Astrocyte (in vitro differentiated cells and primary cell): ENCODE measurements around the gene AHSA1. TPM values are rescaled to one million over a fixed set of nuclear protein-coding genes. Genes with fewer than 3 reads are reported as not detected.
A peak's percentile ranks its signal among the peaks of the same experiment; 100 is the strongest.

Experiments used
- DNase-seq: peaks from one replicate; pipeline ENCODE4 v3.0.0-alpha.2; 2010; ENCODE audit warnings: low read depth
- FAIRE-seq: peaks from 2 replicates; lab custom pipeline; 2011; peaks lifted over from hg19 to GRCh38; lab: Jason Lieb, UNC
- H2AFZ ChIP-seq: 2 replicates; pipeline ENCODE4 v1.6.0; 2012; ENCODE audit warnings: low read depth, low read length, inconsistent platforms
- H3K27ac ChIP-seq: 2 replicates; pipeline ENCODE4 v1.5.1; 2011; ENCODE audit warnings: low read depth, low read length, inconsistent platforms
- H3K27me3 ChIP-seq: 2 replicates; pipeline ENCODE4 v1.6.0; 2011; ENCODE audit warnings: low read length, inconsistent platforms; ENCODE audit not compliant: insufficient read depth
- H3K36me3 ChIP-seq: 2 replicates; pipeline ENCODE4 v1.5.1; 2011; ENCODE audit warnings: low read length, inconsistent platforms; ENCODE audit not compliant: insufficient read depth
- H3K4me1 ChIP-seq: 2 replicates; pipeline ENCODE4 v1.5.1; 2011; ENCODE audit warnings: low read length, inconsistent platforms; ENCODE audit not compliant: insufficient read depth
- H3K4me2 ChIP-seq: 2 replicates; pipeline ENCODE4 v1.6.0; 2012; ENCODE audit warnings: low read length, inconsistent platforms
- H3K4me3 ChIP-seq: 2 replicates; pipeline ENCODE4 v1.5.1; 2011; ENCODE audit warnings: low read depth, mild to moderate bottlenecking, low read length, inconsistent platforms; ENCODE audit not compliant: insufficient read depth
- H3K79me2 ChIP-seq: 2 replicates; pipeline ENCODE4 v1.6.0; 2012; ENCODE audit warnings: mild to moderate bottlenecking, low read length, inconsistent platforms; ENCODE audit not compliant: insufficient read depth
- H3K9ac ChIP-seq: 2 replicates; pipeline ENCODE4 v1.6.0; 2012; ENCODE audit warnings: mild to moderate bottlenecking, low read length, inconsistent platforms
- H3K9me3 ChIP-seq: 2 replicates; pipeline ENCODE4 v1.5.1; 2012; ENCODE audit warnings: low read depth, mild to moderate bottlenecking, low read length, inconsistent platforms; ENCODE audit not compliant: insufficient read depth
- H4K20me1 ChIP-seq: 2 replicates; pipeline ENCODE4 v1.6.0; 2012; ENCODE audit warnings: low read length, inconsistent platforms; ENCODE audit not compliant: insufficient read depth
- H3K27ac Mint-ChIP-seq: one replicate; pipeline ENCODE4 v1.8.0; 2021; ENCODE audit warnings: mild to moderate bottlenecking, mixed read lengths; ENCODE audit not compliant: unreplicated experiment
- H3K27me3 Mint-ChIP-seq: one replicate; pipeline ENCODE4 v1.8.0; 2021; ENCODE audit warnings: low read depth, mixed read lengths; ENCODE audit not compliant: unreplicated experiment
- H3K36me3 Mint-ChIP-seq: one replicate; pipeline ENCODE4 v1.8.0; 2021; ENCODE audit warnings: low read depth, mixed read lengths; ENCODE audit not compliant: unreplicated experiment
- H3K4me1 Mint-ChIP-seq: one replicate; pipeline ENCODE4 v1.8.0; 2021; ENCODE audit warnings: low read depth, mixed read lengths; ENCODE audit not compliant: unreplicated experiment
- H3K4me3 Mint-ChIP-seq: one replicate; pipeline ENCODE4 v1.8.0; 2021; ENCODE audit warnings: mild to moderate bottlenecking, moderate library complexity, mixed read lengths; ENCODE audit not compliant: unreplicated experiment
- H3K9me3 Mint-ChIP-seq: one replicate; pipeline ENCODE4 v1.8.0; 2021; ENCODE audit warnings: mild to moderate bottlenecking, mixed read lengths; ENCODE audit not compliant: unreplicated experiment
- CTCF ChIP-seq: IDR thresholded peaks from 2 replicates; pipeline ENCODE4 v1.5.1; 2011; ENCODE audit warnings: low read depth, mild to moderate bottlenecking, inconsistent platforms, low read length, moderate library complexity; ENCODE audit not compliant: insufficient read depth
- EZH2 ChIP-seq: IDR thresholded peaks from 2 replicates; pipeline ENCODE4 v1.6.1; 2012; ENCODE audit warnings: mild to moderate bottlenecking, low read length, inconsistent platforms; ENCODE audit not compliant: insufficient read depth
- total RNA-seq: library from RNA; stranded (reverse); gene quantifications from 2 replicates; pipeline ENCODE4 v1.2.1, GENCODE V29; 2021

Gene AHSA1
- total RNA-seq, 1 donor from 2014 or later = 157 TPM

GRCh38 chr14:77458249-77458950, 507 bp downstream of the AHSA1 start:
- Mint-ChIP-seq H3K36me3 (peaks cover 2% of the 10 kb centered on the region), H3K27me3 (no peaks in the 10 kb centered on the region), H3K27ac (peak overlapping the region; percentile 100), H3K4me3 (peak overlapping the region; percentile 100), H3K9me3 (no peaks in the 10 kb centered on the region), H3K4me1 (peaks cover 8% of the 10 kb centered on the region)
- Histone ChIP-seq H3K4me2 (peak overlapping the region; percentile 92), H3K27me3 (no peaks in the 10 kb centered on the region), H4K20me1 (peaks cover 48% of the 10 kb centered on the region), H3K9ac (peak overlapping the region; percentile 94), H2AFZ (peak overlapping the region; percentile 92), H3K36me3 (peaks cover 26% of the 10 kb centered on the region), H3K4me3 (peak overlapping the region; percentile 89), H3K4me1 (peaks cover 16% of the 10 kb centered on the region), H3K27ac (peak overlapping the region; percentile 96), H3K9me3 (no peaks in the 10 kb centered on the region), H3K79me2 (peaks cover 68% of the 10 kb centered on the region)
- TF ChIP-seq EZH2 (no peak), CTCF (no peak)
- DNase-seq = peak; percentile 23
- FAIRE-seq = no peak

DNA sequence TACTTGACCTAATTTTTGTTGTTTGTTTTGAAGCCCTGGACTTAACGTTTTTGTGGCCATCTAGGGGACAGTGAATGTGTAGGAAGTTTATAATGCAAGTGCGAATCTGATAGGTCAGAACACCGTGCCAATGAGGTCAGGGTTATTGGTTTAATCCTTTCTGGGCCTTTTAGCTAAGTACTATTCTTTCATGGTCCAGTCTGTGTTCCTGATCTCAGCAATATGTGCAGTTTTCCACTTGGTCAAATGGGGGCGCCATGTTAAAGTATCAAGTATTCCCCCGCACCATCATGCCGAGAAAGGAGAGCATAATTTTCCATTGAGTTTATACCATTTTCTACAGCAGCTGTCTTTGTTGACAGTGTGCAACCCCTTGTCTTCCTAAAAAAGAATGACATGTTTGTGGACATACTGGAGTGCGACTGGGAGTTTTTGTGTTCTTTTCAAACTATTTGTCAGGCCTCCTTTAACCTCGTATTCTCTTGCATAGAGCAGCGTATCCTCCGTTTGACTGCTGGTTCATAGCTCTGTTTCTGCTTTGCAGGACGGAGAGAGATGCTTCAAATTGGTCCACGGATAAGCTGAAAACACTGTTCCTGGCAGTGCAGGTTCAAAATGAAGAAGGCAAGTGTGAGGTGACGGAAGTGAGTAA, 1.3 kb downstream of the AHSA1 start:
- no peaks in the 10 kb centered on the region for H3K27me3 Mint-ChIP-seq
- Histone ChIP-seq H3K9me3 (no peaks in the 10 kb centered on the region), H3K27me3 (no peaks in the 10 kb centered on the region), H3K9ac (peak overlapping the region; percentile 94), H3K4me3 (peak overlapping the region; percentile 89), H3K27ac (no peak overlapping the region), H3K79me2 (peaks cover 65% of the 10 kb centered on the region), H3K36me3 (peaks cover 32% of the 10 kb centered on the region), H3K4me1 (peaks cover 16% of the 10 kb centered on the region), H3K4me2 (peak overlapping the region; percentile 92), H4K20me1 (peaks cover 55% of the 10 kb centered on the region), H2AFZ (no peak overlapping the region)
- peak overlapping the region; percentile 100 for H3K4me3 Mint-ChIP-seq
- peak overlapping the region; percentile 75 for H3K27ac Mint-ChIP-seq
- TF ChIP-seq CTCF = peak; percentile 72
- no peak for TF ChIP-seq EZH2
- FAIRE-seq (no peak), DNase-seq (peak; percentile 39)
- H3K9me3 Mint-ChIP-seq = no peaks in the 10 kb centered on the region
- H3K4me1 Mint-ChIP-seq = peaks cover 8% of the 10 kb centered on the region
- peaks cover 2% of the 10 kb centered on the region for H3K36me3 Mint-ChIP-seq
